HepG2 (cell line): ENCODE measurements around the gene TAS2R43. TPM values are rescaled to one million over a fixed set of nuclear protein-coding genes. Genes with fewer than 3 reads are reported as not detected.

Source experiments
- ATAC-seq: fragments of 200-7000 bp; cut with Tn5 transposase; 3 replicates; pipeline ENCODE4 v1.9.1; 2020; ENCODE audit warnings: mild to moderate bottlenecking, moderate library complexity
- BruUV-seq: library from RNA; stranded (reverse); fragments of 400-500 nt; replicated peaks from 2 replicates; lab custom pipeline; 2021; lab: Mats Ljungman, UMichigan
- CTCF ChIA-PET: fragments of 300-600 bp; formaldehyde crosslinking; extraction: SDS; loops from one replicate; lab custom pipeline; 2021; ENCODE audit warnings: low total read pairs, inconsistent platforms, low intra/inter-chr PET ratio; lab: Yijun Ruan, JAX
- POLR2A ChIA-PET: fragments of 350-600 bp; sonication (Branson Sonifier 250); formaldehyde crosslinking; loops from one replicate; lab custom pipeline; 2020; ENCODE audit warnings: antibody characterized with exemption, inconsistent platforms; lab: Yijun Ruan, JAX
- DNase-seq: peaks from one replicate; pipeline ENCODE4 v3.0.0-alpha.2; 2015; ENCODE audit warnings: low spot score
- FAIRE-seq: peaks from 3 replicates; lab custom pipeline; 2011; peaks lifted over from hg19 to GRCh38; lab: Jason Lieb, UNC
- H2AFZ ChIP-seq: one replicate; pipeline ENCODE4 v1.6.1; 2011; ENCODE audit warnings: low read length, inconsistent platforms
- H3K27ac ChIP-seq: fragments of 300-600 bp; 3 replicates; pipeline ENCODE4 v1.8.0; 2011; ENCODE audit warnings: mixed run types, mild to moderate bottlenecking, mixed read lengths, low read length, inconsistent platforms; ENCODE audit not compliant: insufficient read depth; ENCODE audit errors: extremely low read length
- H3K27me3 ChIP-seq, 2 experiments: fragments of 200-600 bp in 1 of 2; 2 replicates in 1 of 2; 3 replicates in 1 of 2; pipeline versions ENCODE4 v1.6.0 to v1.8.0; 2011; ENCODE audit warnings: low read length in 2 of 2, mild to moderate bottlenecking in 2 of 2, moderate library complexity in 2 of 2, inconsistent platforms in 1 of 2; ENCODE audit not compliant: insufficient read depth in 2 of 2, control insufficient read depth in 1 of 2
- H3K36me3 ChIP-seq, 2 experiments: fragments of 200-600 bp in 1 of 2; replicated peaks in 1 of 2; 2 replicates in 1 of 2; 3 replicates in 1 of 2; pipeline versions ENCODE4 v1.5.1 to v1.8.0; 2011; ENCODE audit warnings: low read length in 2 of 2, inconsistent platforms in 1 of 2; ENCODE audit not compliant: insufficient read depth in 2 of 2, control insufficient read depth in 1 of 2
- H3K4me1 ChIP-seq: 2 replicates; pipeline ENCODE4 v1.5.1; 2012; ENCODE audit warnings: low read length, inconsistent platforms; ENCODE audit not compliant: insufficient read depth
- H3K4me2 ChIP-seq: 2 replicates; pipeline ENCODE4 v1.6.0; 2011; ENCODE audit warnings: low read depth, low read length, inconsistent platforms
- H3K4me3 ChIP-seq, 3 experiments: fragments of 200-600 bp in 1 of 3; sonication (generic), shearing (Covaris generic) in 1 of 3; replicated peaks in 1 of 3; 2 replicates each; pipeline ENCODE4 v1.5.1; 2011 to 2016; ENCODE audit warnings: low read length in 3 of 3, inconsistent platforms in 2 of 3, low read depth in 2 of 3, mild to moderate bottlenecking in 2 of 3, control low read depth in 1 of 3, mixed read lengths in 1 of 3; ENCODE audit not compliant: insufficient read depth in 1 of 3
- H3K79me2 ChIP-seq: one replicate; pipeline ENCODE4 v1.6.1; 2011; ENCODE audit warnings: low read length, inconsistent platforms; ENCODE audit not compliant: insufficient read depth
- H3K9ac ChIP-seq: 2 replicates; pipeline ENCODE4 v1.6.0; 2011; ENCODE audit warnings: mild to moderate bottlenecking, low read depth, low read length, inconsistent platforms; ENCODE audit not compliant: insufficient read depth
- H3K9me3 ChIP-seq: 2 replicates; pipeline ENCODE4 v1.5.1; 2012; ENCODE audit warnings: mild to moderate bottlenecking, low read length
- H4K20me1 ChIP-seq: 2 replicates; pipeline ENCODE4 v1.6.0; 2011; ENCODE audit warnings: inconsistent platforms, mild to moderate bottlenecking, low read length, moderate library complexity; ENCODE audit not compliant: insufficient read depth
- ARHGAP35 ChIP-seq: sonication (generic); formaldehyde crosslinking; IDR thresholded peaks from 2 replicates; pipeline ENCODE4 v1.9.0; 2022; ENCODE audit warnings: mild to moderate bottlenecking, inconsistent platforms, moderate library complexity, missing genetic modification reagents, borderline replicate concordance
- CHCHD3 ChIP-seq: sonication (generic); formaldehyde crosslinking; IDR thresholded peaks from 2 replicates; pipeline ENCODE4 v1.8.0; 2022; ENCODE audit warnings: mild to moderate bottlenecking, missing genetic modification reagents, moderate library complexity
- ELF4 ChIP-seq: sonication (generic); formaldehyde crosslinking; IDR thresholded peaks from 2 replicates; pipeline ENCODE4 v1.5.0; 2020; ENCODE audit warnings: missing genetic modification reagents, mild to moderate bottlenecking, moderate library complexity, borderline replicate concordance
- MATR3 ChIP-seq: sonication (generic); formaldehyde crosslinking; IDR thresholded peaks from 2 replicates; pipeline ENCODE4 v1.4.0; 2020; ENCODE audit warnings: missing genetic modification reagents
- MED13 ChIP-seq: sonication (generic); formaldehyde crosslinking; IDR thresholded peaks from 2 replicates; pipeline ENCODE4 v1.5.0; 2020; ENCODE audit warnings: missing genetic modification reagents
- ZNF253 ChIP-seq: sonication (generic); formaldehyde crosslinking; IDR thresholded peaks from 2 replicates; pipeline ENCODE4 v1.8.0; 2022; ENCODE audit warnings: mild to moderate bottlenecking, missing genetic modification reagents, borderline replicate concordance
- WGBS: methylation state at CpG from one replicate; pipeline ENCODE4 v1.1.6; 2017; ENCODE audit warnings: low lambda C conversion rate; 5-methylcytosine and 5-hydroxymethylcytosine counted together
- in situ Hi-C: cut with HindIII; loops from 2 replicates; pipeline ENCODE4 v1.10.0; 2017; ENCODE audit warnings: low pct_unique_long_range_greater_than_20kb; ENCODE audit not compliant: extremely low pct_ligation_motif_present
- intact Hi-C: fragments of 100-400 bp; cut with micrococcal nuclease; formaldehyde crosslinking; loops from one replicate; pipeline ENCODE4 v1.10.0; 2022; ENCODE audit not compliant: unreplicated experiment
- polyA plus RNA-seq, 8 experiments: library from polyadenylated mRNA; depleted of rRNA in 3 of 8; stranded (reverse) in 7 of 8; unstranded in 1 of 8; fragments of >200 nt; fragmentation: Illumina TruSeq in 4 of 8; extraction: Trizol in 4 of 8; gene quantifications; 2 replicates each; pipeline versions ENCODE4 v1.2.1 to v1.2.3, GENCODE V29; 2011 to 2016; ENCODE audit warnings: low read depth in 4 of 8, missing spikeins in 1 of 8, mixed read lengths in 1 of 8; ENCODE audit not compliant: insufficient read depth in 1 of 8
- total RNA-seq, 5 experiments: library from RNA; depleted of rRNA; stranded (reverse); fragments of >200 nt; fragmentation: Illumina TruSeq; extraction: Trizol; gene quantifications; 2 replicates each; pipeline ENCODE4 v1.2.3, GENCODE V29; 2016; ENCODE audit warnings: low read depth in 1 of 5
- TF ChIP-seq, protein P1 (sequence below): sonication (generic); formaldehyde crosslinking; IDR thresholded peaks from 2 replicates; pipeline ENCODE4 v1.4.0; 2020; ENCODE audit warnings: mild to moderate bottlenecking, missing genetic modification reagents
- TF ChIP-seq, protein P2 (sequence below): sonication (generic); formaldehyde crosslinking; IDR thresholded peaks from 2 replicates; pipeline ENCODE4 v1.8.1; 2023; ENCODE audit warnings: mild to moderate bottlenecking, missing genetic modification reagents

The TAS2R43 gene
- total and polyA plus RNA-seq, 2 of the 13 experiments (the other 11 are each of a cell fraction or from before 2014, with no cell fraction given): 0.15 to 1.7 TPM

GRCh38 chr12:11134305-11134704 is 42.2 kb upstream of the TAS2R43 start, which contains the start of gene TAS2R30:
TAS2R30 (minus strand) TSS chr12:11134644; CDS start chr12:11134244, 400 bp downstream.
- ATAC-seq (no peak), DNase-seq (no peak), FAIRE-seq (no peak)
- in situ Hi-C loops (no loop called here), intact Hi-C loops (no loop called here)
- Histone ChIP-seq H3K4me3 (no peak within 1 kb of the TSS), H3K4me2 (no peak within 1 kb of the TSS), H3K9me3 (no peaks in the 10 kb centered on the region), H3K27ac (no peak within 1 kb of the TSS), H3K27me3 (no peaks in the 10 kb centered on the region; a peak in 1 of 5 replicates), H3K4me1 (0 out of 2 replicates have a peak, but pooled peaks cover 9% of the 10 kb centered on the region), H3K36me3 (peaks cover 0 to under 1% of the 10 kb centered on the region in 2 experiments; a peak in 2 of 5 replicates), H3K9ac (no peak within 1 kb of the TSS), H2AFZ (no peak within 1 kb of the TSS), H3K79me2 (peaks cover 48% of the 10 kb centered on the region), H4K20me1 (no peaks in the 10 kb centered on the region)
- BruUV-seq: no TSS peak
- 64% methylated on average over 3 of the region's 3 CpGs for WGBS
- TF ChIP-seq ZNF253 (CRISPR knock-in tag) (no peak), MED13 (CRISPR knock-in tag) (no peak), CHCHD3 (CRISPR knock-in tag) (no peak), ELF4 (no peak), MATR3 (CRISPR knock-in tag) (no peak), ARHGAP35 (CRISPR knock-in tag) (no peak)
- TF ChIP-seq, protein P1, sequence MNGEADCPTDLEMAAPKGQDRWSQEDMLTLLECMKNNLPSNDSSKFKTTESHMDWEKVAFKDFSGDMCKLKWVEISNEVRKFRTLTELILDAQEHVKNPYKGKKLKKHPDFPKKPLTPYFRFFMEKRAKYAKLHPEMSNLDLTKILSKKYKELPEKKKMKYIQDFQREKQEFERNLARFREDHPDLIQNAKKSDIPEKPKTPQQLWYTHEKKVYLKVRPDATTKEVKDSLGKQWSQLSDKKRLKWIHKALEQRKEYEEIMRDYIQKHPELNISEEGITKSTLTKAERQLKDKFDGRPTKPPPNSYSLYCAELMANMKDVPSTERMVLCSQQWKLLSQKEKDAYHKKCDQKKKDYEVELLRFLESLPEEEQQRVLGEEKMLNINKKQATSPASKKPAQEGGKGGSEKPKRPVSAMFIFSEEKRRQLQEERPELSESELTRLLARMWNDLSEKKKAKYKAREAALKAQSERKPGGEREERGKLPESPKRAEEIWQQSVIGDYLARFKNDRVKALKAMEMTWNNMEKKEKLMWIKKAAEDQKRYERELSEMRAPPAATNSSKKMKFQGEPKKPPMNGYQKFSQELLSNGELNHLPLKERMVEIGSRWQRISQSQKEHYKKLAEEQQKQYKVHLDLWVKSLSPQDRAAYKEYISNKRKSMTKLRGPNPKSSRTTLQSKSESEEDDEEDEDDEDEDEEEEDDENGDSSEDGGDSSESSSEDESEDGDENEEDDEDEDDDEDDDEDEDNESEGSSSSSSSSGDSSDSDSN (CRISPR knock-in tag): no peak
- TF ChIP-seq, protein P2, sequence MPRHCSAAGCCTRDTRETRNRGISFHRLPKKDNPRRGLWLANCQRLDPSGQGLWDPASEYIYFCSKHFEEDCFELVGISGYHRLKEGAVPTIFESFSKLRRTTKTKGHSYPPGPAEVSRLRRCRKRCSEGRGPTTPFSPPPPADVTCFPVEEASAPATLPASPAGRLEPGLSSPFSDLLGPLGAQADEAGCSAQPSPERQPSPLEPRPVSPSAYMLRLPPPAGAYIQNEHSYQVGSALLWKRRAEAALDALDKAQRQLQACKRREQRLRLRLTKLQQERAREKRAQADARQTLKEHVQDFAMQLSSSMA: no peak
- ChIA-PET POLR2A (no interaction called here), CTCF (no interaction called here)
